GM20000 (cell line): Measurements from ENCODE around the gene ART4.

Experiments used
- DNase-seq: peaks from one replicate; pipeline ENCODE4 v3.0.0; 2012; ENCODE audit warnings: low spot score
- CTCF ChIP-seq: IDR thresholded peaks from 2 replicates; pipeline ENCODE4 v1.5.1; 2012; ENCODE audit warnings: mild to moderate bottlenecking, control low read depth; ENCODE audit errors: extremely low read depth, missing control alignments

ART4 gene

GRCh38 chr12:14810953-14811483, 32.3 kb downstream of the ART4 start:
- peak; percentile 19 for TF ChIP-seq CTCF
- DNase-seq = no peak

GRCh38 chr12:14810167-14810952, 33.0 kb downstream of the ART4 start:
- DNase-seq = no peak
- no peak for TF ChIP-seq CTCF

GRCh38 chr12:14803830-14804160, 39.5 kb downstream of the ART4 start:
- TF ChIP-seq CTCF = no peak
- no peak for DNase-seq

- no peak for TF ChIP-seq CTCF
- DNase-seq = peak; percentile 90
These were observed 40.1 kb downstream of the ART4 start, which contains the start of the genes C12orf60 and WBP11 for GRCh38 chr12:14803011-14803829. Gene C12orf60 (plus strand): TSS chr12:14803670. CDS start chr12:14822936, 19,266 bp downstream. Gene WBP11 (minus strand): TSS chr12:14803478. CDS start chr12:14801383, 2,095 bp downstream.

- no peak for TF ChIP-seq CTCF
- DNase-seq = no peak
These were observed 40.7 kb downstream of the ART4 start for GRCh38 chr12:14802721-14803010.

- DNase-seq = no peak
- no peak for TF ChIP-seq CTCF
These were observed 41.1 kb downstream of the ART4 start for GRCh38 chr12:14802247-14802646.

- DNase-seq = no peak
- no peak for TF ChIP-seq CTCF
These were observed 48.3 kb downstream of the ART4 start for GRCh38 chr12:14795028-14795448.
